ENCODE results near the gene NSRP1. TPM values are rescaled to one million over a fixed set of nuclear protein-coding genes. Genes with fewer than 3 reads are reported as not detected.
"Not testable (repeated sequence)": the region's sequence is repeated elsewhere in the genome, so short reads cannot be mapped to it uniquely, and the experiment has no call there.

The NSRP1 gene
- polyA plus RNA-seq, 12 donors, result 21.8 to 67.5 (median 30.8) TPM; not detected in 1

DNA sequence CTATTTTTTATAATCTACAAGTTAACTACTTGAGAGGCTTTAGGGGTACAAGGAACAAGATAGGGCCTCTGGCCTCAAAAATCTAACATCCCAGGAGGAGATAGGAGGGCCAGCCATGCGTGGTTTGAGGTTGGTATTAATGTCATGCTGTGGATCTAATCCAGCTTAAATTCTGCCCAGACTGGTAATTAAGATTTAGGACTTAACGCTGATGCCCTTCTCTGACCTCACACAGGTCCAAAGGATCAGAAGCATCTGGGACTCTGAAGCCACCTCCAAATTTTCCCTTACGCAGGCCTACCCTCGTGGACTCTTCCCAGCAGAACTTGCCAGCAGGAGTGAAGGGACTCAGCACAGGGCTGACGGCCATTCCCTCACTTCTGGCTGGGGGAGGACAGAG lies 103.8 kb downstream of the NSRP1 start:
- no peak for DNase-seq

DNA sequence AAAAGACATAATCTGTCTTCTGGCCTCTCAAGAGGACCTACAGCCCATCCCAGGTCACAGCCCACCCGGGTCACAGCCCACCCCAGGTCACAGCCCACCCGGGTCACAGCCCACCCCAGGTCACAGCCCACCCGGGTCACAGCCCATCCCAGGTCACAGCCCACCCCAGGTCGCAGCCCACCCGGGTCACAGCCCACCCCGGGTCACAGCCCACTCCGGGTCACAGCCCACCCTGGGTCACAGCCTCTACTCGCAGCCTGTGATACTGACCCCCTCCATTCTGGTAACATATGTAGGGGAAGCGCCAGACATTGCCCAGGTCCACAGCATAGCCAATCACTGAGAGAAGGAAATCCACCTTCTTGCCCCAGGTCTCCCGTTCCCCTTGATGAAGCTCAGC lies 104.7 kb downstream of the NSRP1 start:
- no peak for DNase-seq

- DNase-seq, result no peak
Observed at GRCh38 chr17:30222251-30222650, 105.6 kb downstream of the NSRP1 start.

DNA sequence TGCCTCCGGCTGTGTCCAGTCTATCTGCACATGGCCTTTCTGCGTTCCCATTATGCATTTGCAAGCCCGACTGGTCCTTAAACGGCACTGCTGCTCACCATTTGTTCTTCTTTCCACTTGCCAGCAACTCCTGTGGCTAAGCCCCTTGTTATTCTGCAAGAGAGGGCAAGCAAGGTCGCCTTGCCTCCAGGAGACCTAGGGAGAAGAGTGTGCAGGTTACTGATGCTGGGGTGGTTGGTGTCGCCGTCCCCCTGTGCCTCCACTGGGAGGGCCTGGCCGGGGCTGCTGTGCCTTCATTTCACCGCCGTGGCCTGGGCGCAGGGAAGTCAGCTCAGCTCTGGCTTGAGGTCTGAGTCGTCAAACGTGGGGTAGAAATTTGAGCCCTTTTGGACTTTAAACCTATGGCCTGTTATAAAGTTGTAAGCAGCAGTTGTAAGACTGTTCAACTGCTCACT lies 106.1 kb downstream of the NSRP1 start:
- no peak for DNase-seq

- DNase-seq, result no peak
Observed at GRCh38 chr17:30224419-30224960, 107.9 kb downstream of the NSRP1 start.

DNA sequence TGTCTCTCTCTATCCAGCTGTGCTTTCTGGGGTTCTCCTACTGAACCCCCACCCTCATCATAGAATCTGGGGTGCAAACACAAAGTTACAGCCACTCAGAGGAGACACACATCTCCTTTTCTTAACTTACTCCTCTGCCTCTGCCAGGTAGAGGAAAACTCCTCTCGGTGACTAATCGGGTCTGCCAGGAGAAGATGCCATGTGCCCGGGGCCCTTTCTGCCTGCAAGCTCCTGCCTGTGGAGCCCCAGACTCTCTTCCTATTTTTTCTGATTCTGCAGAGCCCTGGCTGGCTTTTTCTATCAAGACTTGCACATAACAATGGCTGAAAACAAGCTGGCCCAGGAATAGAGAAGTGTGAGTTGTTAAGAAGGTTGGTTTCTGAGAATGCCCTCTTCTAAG lies 108.5 kb downstream of the NSRP1 start:
- DNase-seq, result no peak

GRCh38 chr17:30225919-30226553 lies 109.4 kb downstream of the NSRP1 start:
- DNase-seq, result no peak

DNA sequence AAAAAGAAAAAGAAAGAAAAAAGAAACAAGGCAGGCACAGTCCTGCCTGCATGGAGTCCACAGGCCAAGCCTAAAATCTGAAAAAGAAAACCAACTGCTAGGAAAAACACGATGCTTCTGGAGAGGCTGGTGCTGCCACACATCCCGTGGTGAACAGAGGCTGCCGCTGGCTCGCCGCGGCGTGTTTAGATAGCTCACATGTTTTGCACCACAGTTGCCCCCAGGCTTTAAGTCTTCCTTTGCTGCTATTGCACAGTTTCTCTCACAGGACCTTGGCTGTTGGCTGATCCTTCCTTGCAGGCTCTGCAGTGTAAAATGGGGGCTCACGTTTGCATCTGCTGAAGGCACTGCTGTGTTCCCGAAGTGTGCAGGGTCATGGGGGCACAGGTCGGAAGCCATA lies 110.3 kb downstream of the NSRP1 start:
- DNase-seq, result no peak

DNA sequence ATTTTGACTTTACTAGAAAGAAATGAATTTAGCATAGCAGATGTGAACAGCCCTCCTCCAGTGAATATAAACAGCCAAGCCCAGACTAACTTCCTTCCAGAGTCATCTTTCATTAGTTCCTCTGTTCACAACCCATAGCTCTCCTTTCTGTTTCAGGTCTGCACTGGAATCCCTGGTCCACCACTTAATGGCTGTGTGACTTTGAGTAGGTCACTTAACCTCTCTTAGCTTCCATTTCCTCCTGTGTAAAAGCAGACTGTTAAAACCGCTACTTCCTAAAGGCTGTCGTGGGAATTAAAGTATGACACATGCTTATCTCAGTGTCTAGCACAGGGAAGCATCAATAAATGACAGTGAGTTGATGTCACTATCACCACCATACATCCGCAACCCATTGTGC lies 111.4 kb downstream of the NSRP1 start:
- DNase-seq, result no peak

- DNase-seq, result no peak
Observed at GRCh38 chr17:30229012-30229411, 112.4 kb downstream of the NSRP1 start.

- not testable (repeated sequence) for DNase-seq
Observed at GRCh38 chr17:30230009-30230408, 113.4 kb downstream of the NSRP1 start.

GRCh38 chr17:30230596-30231125 lies 114.0 kb downstream of the NSRP1 start:
- DNase-seq, result no peak

DNA sequence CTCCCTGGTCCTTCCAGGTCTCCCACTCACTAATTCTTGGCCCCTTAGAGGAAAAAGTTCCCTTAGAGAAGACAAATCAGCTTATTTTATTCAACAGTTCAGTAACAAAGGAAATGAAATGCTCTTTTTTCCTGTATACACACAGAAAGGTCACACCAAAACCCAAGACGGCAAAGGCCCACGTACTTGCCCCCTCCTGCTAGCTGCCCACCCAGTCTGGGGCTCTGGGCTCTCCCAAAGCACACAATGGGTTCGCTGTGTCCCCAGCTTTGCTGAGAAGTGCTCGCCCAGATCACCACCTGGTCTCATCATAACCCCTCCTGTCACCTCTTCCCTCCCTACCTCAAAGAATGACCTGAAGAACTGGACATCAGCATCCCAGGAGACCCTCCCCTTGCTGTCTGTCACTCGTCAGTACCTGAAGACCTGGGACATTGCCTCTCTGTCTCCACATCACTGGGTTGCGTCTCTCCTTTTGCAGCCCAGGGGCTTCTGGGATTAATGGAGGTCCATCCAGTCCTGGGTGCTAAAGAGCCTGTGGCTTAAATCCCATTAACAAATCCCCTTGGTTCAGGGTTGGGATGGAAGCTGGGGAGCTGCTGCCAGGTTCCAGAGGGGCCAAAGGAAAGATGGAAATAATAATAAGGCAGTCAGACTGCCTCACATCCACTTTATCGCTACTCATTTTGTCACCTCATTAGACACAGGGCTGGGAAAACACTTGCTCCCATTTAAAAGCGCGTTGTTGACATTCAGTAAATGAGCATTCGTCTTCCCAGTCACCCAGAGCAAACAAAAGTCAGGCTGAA lies 115.6 kb downstream of the NSRP1 start:
- DNase-seq, result no peak

GRCh38 chr17:30232824-30233427 lies 116.3 kb downstream of the NSRP1 start:
- DNase-seq, result no peak

DNA sequence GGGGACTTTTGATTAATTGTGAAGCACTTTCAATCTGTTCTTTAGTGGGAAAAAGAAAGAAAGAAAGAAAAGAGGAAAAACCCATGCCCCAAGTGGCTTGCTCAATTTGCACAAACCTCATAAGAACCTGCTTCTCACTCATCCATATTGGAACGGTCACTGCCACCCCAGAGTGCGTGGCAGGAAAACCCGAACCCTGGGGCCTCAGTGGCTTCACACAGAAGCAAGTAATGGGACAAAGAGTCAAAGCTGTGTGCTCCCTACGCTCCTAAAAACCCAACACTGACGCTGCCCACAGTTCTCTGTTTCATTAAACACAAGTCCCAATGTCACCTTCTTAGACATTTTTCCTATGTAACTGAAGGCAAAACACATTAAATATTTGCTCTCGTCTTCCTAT lies 117.7 kb downstream of the NSRP1 start:
- no peak for DNase-seq

DNA sequence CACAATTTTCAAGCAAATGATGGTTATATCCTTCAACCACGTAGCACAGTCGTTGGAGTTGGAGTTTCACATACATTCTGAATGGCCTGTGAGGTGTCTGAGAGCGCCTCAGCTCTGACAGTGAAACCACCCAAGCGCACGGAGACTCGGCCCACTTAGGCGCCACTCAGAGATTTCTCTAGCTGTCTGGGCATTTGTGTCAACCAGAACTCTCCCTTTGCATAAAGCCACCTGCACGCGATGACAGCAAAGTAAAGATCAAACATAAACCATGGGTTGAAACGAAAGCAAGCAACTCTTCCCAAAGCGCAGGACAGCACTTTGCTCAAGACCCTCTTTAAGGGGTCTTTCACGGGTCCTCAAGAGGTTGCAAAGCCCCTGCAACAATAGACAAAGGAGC lies 118.3 kb downstream of the NSRP1 start:
- no peak for DNase-seq

- DNase-seq, result peak; percentile 4
Observed at GRCh38 chr17:30235386-30236296, 119.0 kb downstream of the NSRP1 start, which contains the start of gene SLC6A4. SLC6A4 (minus strand) TSS chr17:30235697; CDS start chr17:30221958, 13,739 bp downstream.
